ENCODE data around the gene ZXDC. TPM values are rescaled to one million over a fixed set of nuclear protein-coding genes. Genes with fewer than 3 reads are reported as not detected.

Gene ZXDC
- total RNA-seq, 1 experiment from 2014 or later, result 55.4 TPM

- H3K27ac ChIP-seq, result no peak overlapping the region
- no peak overlapping the region for H3K4me2 ChIP-seq
- no peak for DNase-seq
- no peaks in the 10 kb centered on the region for H3K27me3 ChIP-seq (ENCODE audit: insufficient read depth, low read depth)
- no peaks in the 10 kb centered on the region for H3K9me2 ChIP-seq (ENCODE audit: insufficient read depth)
- no TSS peak for BruUV-seq (replicated peaks)
- H3K9me3 ChIP-seq (ENCODE audit: insufficient read depth, low read depth), result no peaks in the 10 kb centered on the region
- H3F3A ChIP-seq (ENCODE audit: insufficient read depth, low read depth), result no peaks in the 10 kb centered on the region
- ChIA-PET CTCF (no interaction called here), POLR2A (ENCODE audit: unreplicated experiment) (interaction anchor here (0.6 kb wide), 1 partner anchor 610 kb away, joined by 3 read pairs; no protein-coding TSS in a partner anchor)
- no peaks in the 10 kb centered on the region for H3K4me1 ChIP-seq (replicated peaks; ENCODE audit: insufficient read depth)
- no peaks in the 10 kb centered on the region for H3K79me2 ChIP-seq (ENCODE audit: low read depth)
- no peak overlapping the region for H3K4me3 ChIP-seq
- no peaks in the 10 kb centered on the region for H3K36me3 ChIP-seq (ENCODE audit: low read depth)
- intact Hi-C loops (cut with micrococcal nuclease; ENCODE audit: unreplicated experiment), result no loop called here
- TF ChIP-seq CTCF (conservative IDR thresholded peaks at IDR 0.05) (no peak), EZH2 (IDR thresholded peaks at IDR 0.05; ENCODE audit: low read depth) (no peak)
- H2AFZ ChIP-seq, result no peak overlapping the region
- H4K20me1 ChIP-seq (ENCODE audit: insufficient read depth), result peaks cover 4% of the 10 kb centered on the region; the same call in 1 of the 2 replicates
Observed at GRCh38 chr3:126442094-126442855, 33.4 kb downstream of the ZXDC start.

- Histone ChIP-seq H3K27ac (no peak overlapping the region), H3K4me1 (replicated peaks; ENCODE audit: insufficient read depth) (no peaks in the 10 kb centered on the region), H3K9me2 (ENCODE audit: insufficient read depth) (no peaks in the 10 kb centered on the region), H4K20me1 (ENCODE audit: insufficient read depth) (peaks cover 4% of the 10 kb centered on the region; the same call in 1 of the 2 replicates), H3K27me3 (ENCODE audit: insufficient read depth, low read depth) (no peaks in the 10 kb centered on the region), H3K9me3 (ENCODE audit: insufficient read depth, low read depth) (no peaks in the 10 kb centered on the region), H3K36me3 (ENCODE audit: low read depth) (no peaks in the 10 kb centered on the region), H3K4me2 (no peak overlapping the region), H2AFZ (no peak overlapping the region), H3K4me3 (no peak overlapping the region), H3K79me2 (ENCODE audit: low read depth) (no peaks in the 10 kb centered on the region), H3F3A (ENCODE audit: insufficient read depth, low read depth) (no peaks in the 10 kb centered on the region)
- DNase-seq, result no peak
- ChIA-PET POLR2A (ENCODE audit: unreplicated experiment) (no interaction called here), CTCF (no interaction called here)
- TF ChIP-seq EZH2 (IDR thresholded peaks at IDR 0.05; ENCODE audit: low read depth) (no peak), CTCF (conservative IDR thresholded peaks at IDR 0.05) (no peak)
- intact Hi-C loops (cut with micrococcal nuclease; ENCODE audit: unreplicated experiment), result no loop called here
- BruUV-seq (replicated peaks), result no TSS peak
Observed at GRCh38 chr3:126441256-126441880, 34.3 kb downstream of the ZXDC start.

- peaks cover 4% of the 10 kb centered on the region; the same call in 1 of the 2 replicates for H4K20me1 ChIP-seq (ENCODE audit: insufficient read depth)
- H2AFZ ChIP-seq, result no peak overlapping the region
- H3K36me3 ChIP-seq (ENCODE audit: low read depth), result no peaks in the 10 kb centered on the region
- no peaks in the 10 kb centered on the region for H3K79me2 ChIP-seq (ENCODE audit: low read depth)
- H3K27me3 ChIP-seq (ENCODE audit: insufficient read depth, low read depth), result no peaks in the 10 kb centered on the region
- no peaks in the 10 kb centered on the region for H3K9me2 ChIP-seq (ENCODE audit: insufficient read depth)
- H3K4me3 ChIP-seq, result no peak overlapping the region
- intact Hi-C loops (cut with micrococcal nuclease; ENCODE audit: unreplicated experiment), result no loop called here
- H3K4me1 ChIP-seq (replicated peaks; ENCODE audit: insufficient read depth), result no peaks in the 10 kb centered on the region
- no TSS peak for BruUV-seq (replicated peaks)
- TF ChIP-seq CTCF (conservative IDR thresholded peaks at IDR 0.05) (no peak), EZH2 (IDR thresholded peaks at IDR 0.05; ENCODE audit: low read depth) (no peak)
- CTCF ChIA-PET, result interaction anchor here (0.9 kb wide), 1 partner anchor 16 kb away, joined by 3 read pairs; no protein-coding TSS in a partner anchor
- H3K27ac ChIP-seq, result no peak overlapping the region
- DNase-seq, result no peak
- H3K4me2 ChIP-seq, result no peak overlapping the region
- no peaks in the 10 kb centered on the region for H3F3A ChIP-seq (ENCODE audit: insufficient read depth, low read depth)
- no peaks in the 10 kb centered on the region for H3K9me3 ChIP-seq (ENCODE audit: insufficient read depth, low read depth)
- POLR2A ChIA-PET (ENCODE audit: unreplicated experiment), result interaction anchor here (0.6 kb wide), 1 partner anchor 13 kb away, joined by 3 read pairs; no protein-coding TSS in a partner anchor
Observed at GRCh38 chr3:126440709-126440995, 35.0 kb downstream of the ZXDC start.

Data from PC-9 (cell line).